RPMI7951 (cell line): ENCODE data around the gene MRPL14. TPM values are rescaled to one million over a fixed set of nuclear protein-coding genes. Genes with fewer than 3 reads are reported as not detected.

Source experiments
- DNase-seq: peaks from one replicate; pipeline ENCODE4 v3.0.0-alpha.2; 2012; ENCODE audit warnings: low read depth
- total RNA-seq: library from RNA; depleted of rRNA; stranded (reverse); fragments of >200 nt; shearing (Covaris generic); gene quantifications from 2 replicates; pipeline ENCODE4 v1.2.3, GENCODE V29; 2014

The MRPL14 gene
- total RNA-seq, 1 experiment from 2014 or later = 109 TPM

DNA sequence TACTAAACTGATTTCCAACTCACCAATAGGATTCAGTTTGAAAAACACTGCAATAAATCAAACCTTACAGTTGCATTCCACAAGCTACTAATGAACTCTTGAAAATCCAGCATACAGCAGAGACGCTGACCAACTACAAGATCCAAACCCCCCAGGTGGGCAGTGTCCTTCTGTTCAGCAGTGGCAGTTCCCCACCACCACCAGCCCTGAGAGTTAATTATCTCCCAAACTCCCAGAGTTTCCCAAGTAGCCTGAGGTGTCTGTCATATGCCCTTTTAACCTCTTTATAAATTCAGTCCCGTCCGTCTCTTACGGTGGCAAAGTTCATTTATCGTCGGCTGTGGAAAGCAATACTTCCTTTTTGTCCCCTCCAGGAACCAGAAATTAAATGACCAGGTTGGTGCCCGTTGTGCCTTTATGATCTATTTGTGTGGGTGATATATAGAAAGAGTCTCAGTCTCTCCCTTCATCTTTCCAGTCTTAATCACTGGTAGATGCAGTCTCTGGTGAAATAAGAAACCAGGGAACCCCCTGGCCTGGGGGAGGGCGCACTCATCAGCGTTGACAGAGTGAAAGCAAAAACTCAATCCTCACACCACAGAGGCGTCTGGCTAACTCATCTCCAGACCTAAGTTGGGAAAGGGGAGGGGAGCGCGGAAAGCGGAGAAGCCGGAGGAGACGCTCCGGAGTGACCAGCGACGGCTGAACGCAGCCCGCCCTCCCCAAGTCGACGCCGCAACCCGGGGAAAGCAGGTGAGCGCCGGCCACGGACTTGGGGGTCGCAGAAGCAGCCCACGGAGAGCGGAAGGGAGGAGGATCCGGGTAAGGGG, 717 bp downstream of the MRPL14 start:
- DNase-seq = peak; percentile 82

DNA sequence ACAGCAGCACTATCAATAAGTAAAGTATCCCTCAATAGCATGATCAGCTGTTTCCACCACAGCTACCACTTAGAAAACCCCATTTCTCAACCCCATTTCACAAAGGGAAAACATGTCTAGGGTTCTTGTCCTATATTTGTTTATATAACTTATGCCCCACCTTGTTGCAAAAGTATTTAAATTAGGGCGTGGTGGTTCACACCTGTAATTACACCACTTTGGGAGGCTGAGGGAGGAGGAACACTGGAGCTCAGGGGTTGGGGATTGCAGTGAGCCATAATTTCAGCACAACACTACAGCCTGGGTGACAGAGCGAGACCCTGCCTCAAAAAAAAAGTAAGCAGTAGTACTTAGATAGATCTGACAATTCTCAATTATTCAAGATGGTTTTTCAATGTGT, 3.7 kb downstream of the MRPL14 start:
- no peak for DNase-seq

DNA sequence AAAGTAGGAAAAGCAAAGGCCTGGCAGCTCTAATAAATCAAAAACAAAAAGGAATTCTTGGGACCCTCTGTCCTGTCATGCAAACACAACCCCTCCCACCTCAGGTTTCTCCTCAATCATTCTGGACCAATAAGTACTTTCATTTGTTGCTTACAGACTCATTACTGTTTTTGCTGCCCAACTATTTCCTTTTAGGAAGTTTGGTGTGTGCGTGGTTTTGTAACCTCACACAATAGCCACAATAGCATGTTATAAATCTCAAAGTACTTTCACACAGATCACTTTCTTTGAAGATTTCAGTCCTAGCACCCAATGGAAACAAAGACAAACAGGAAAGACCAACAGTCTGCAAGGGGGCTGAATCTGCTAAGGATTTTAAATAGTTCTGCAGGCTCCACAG, 4.5 kb downstream of the MRPL14 start:
- peak; percentile 36 for DNase-seq

DNA sequence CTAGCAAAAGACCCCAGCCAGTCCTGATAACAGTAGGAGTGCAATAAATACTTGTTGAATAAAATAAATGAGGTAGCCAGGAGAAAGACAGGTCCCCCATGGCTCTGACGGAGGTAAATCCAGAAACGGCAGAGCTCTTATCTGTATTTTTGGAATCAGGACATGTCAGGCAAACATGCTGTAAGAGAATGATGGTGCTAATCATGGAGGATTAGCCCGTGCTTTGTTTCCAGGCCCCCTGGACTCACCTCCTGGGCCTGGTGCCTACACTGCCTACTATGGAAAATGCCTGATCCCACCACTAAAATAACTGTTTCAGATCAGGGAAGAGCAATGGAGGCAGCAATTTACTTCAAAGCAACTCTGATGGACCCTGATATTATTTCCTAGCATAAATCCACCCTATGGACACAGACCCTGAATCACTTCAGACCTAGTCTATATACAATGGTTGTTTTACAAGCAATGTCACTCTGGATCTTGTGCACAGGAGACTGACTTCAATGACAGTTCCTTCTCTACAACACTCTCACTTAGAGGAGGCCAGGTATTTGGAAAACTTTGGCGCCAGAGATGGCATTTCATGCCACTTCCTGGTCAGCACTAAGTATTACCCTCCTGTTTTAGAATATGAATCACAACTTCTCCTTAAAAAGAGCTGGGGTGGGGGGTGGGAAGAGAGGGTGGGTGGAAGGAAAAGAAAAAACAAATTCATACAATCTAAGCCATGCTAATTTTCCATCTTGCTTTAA, 6.4 kb downstream of the MRPL14 start:
- DNase-seq = no peak

DNA sequence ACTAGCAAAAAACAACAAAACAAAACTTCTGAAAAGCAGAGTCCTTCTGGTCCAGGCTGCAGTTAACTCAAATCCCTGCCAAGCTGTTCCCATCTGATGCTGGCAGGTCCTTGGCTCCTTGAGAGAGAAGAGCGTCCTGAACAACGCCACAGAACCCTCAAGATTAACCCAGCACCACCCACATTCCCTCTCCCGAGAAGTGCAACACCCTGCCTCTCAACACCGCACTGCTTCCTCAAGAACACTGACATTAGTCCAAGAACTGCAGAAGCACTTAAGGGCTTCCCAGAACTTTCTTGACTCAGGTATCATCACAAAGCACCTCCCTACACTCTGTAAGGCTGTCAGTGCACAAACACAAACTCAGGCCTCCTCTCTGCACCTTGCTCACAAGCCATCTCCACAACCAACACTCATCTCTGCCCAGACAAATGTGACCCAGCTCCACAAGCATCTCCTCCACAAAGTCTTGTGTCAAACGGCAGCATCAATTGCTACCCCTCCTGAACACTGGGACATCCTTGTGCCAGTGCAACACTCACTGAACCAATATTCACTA, 7.5 kb downstream of the MRPL14 start:
- DNase-seq = no peak

DNA sequence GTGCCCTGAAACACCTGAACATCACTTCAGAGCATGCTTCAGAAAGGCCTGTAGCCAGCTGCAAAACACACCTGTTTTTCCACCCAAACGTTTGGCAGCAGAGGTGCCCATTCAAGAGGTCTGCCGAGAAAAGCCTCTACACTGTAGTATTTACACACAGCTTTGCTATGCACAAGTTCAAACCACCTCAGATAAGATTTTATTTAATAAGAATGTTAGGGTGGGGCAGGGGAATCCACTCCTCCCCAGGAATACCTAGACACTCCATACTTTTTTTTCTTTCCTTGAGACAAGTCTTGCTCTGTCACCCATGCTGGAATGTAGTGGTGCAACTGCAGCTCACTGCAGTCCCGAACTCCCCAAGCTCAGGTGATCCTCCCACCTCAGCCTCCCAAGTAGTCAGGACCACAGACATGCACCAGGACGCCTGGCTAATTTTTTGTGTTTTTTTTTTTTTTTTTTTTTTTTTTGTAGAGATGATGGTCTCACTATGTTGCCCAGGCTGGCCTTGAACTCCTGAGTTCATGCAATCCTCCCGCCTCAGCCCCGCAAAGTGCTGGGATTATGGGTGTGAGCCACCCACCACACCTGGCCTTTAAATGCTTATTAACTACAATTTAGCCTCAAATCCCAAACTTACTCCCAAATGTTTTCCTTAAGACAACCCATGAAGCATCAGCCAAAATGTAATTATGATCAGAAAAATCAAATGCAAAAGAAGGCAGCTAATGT, 9.7 kb downstream of the MRPL14 start:
- no peak for DNase-seq

DNA sequence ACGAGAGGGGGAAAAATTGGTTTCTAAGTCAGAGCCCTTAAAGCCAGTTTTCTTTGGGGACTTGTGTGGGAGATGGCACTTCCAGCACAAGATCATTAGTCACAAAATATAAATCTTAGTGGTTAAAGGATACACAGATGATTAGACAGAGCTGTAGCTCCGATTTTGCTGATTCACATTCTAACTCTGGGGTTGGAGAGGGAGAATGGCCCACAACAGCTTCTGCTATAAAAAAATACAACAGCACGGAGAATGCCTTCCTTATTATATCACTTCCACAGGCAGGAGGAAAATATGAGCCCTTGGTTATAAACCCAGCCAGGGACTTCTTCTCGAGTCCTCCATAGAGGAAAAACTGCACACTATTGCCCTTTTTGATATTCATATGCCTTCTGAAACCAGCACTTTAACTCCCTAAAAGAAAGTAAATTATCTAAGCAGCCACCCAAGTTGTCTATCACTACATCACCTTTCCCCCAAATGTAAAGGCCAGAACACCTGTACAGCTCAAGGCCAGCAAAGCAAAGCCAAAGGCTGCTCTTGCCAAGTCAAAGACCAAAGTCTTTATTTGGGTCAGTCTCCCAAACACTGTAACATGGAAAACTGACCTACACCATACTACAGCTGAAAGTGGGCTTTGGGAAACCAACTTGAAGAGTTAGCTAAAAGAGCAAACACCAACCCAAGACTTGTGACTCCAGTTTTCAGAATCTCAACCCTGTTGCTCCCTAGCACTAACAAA, 10.4 kb downstream of the MRPL14 start:
- peak; percentile 88 for DNase-seq

DNA sequence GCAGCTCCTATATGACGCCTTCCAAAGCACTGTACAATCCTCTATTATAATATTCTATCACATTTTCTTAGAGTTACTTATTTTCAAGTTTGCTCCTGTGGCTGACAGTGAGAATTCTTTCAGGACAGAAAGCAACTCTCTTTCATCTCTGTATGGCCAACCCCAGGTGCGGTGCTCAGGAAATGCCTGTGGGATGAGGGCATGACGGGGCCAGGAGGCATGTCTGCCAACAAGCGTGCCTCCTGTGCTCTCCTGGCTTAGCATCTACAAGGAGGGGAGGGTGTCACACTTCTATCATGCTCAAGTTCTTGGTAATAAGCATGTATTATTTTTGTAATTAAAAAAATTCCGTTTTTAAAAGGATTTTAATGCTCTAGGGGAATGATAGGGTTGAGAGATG, 11.4 kb downstream of the MRPL14 start:
- peak; percentile 79 for DNase-seq

DNA sequence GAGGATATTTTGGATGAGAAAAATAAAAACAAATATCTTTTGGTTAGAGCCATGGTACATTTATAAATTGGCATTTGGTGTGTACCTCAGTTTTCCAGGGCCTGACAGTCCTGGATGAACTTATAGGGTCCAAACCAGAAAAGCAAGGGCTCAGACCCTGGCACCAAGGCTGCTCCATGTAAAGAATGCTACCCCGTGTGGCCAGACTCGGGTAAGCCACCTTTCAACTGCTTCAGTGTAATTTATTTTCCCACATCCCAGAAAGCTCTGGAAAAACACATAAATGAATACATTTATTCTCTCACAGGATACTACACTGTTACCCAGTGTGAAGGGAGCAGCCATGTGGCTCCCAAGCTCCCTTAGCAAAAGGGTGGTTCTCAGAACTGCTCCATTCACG, 13.8 kb downstream of the MRPL14 start:
- DNase-seq = no peak

DNA sequence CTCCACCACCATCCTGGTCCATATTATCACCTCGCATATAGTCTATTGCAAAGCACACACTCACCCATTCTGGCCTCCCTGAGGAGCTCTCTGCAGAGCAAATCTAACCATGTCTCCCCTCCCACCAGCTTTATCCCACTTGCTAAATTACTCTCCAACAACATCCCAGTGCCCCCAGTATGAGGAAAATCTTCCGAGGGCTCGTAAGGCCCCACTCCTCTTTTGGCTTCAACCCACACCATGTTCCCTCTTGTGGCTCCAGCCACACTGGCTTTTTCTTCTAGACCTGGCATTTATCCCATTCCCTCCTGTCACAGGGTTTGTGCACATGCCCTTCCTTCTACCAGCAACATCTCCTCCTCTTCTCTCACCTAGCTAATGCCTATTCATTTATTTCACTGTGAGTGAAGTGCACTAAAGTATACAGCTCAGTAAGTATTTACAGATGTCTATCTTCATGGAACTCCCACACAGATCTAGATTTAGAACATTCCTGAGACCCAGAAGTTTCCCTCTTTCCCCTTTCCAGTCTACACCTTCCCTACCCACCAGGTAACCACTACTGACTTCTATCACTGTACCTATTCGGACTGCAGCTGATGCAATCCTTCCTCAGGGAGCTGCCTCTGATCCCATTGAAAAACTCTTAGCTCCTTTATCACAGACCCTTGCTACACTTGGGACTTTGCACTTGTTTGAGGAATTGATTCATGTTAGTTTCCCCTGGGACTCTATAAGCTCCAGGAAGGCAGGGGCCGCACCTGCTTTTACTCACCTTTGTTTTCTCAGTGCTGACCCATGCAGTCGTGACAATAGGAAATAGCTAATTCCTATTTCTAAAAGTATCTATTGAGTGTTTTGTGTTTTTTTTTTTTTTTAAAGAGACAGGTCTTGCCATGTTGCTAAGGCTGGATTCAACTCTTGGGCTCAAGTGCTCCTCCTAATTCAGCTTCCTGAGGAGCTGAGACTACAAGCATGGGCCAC, 15.5 kb downstream of the MRPL14 start:
- DNase-seq = no peak

DNA sequence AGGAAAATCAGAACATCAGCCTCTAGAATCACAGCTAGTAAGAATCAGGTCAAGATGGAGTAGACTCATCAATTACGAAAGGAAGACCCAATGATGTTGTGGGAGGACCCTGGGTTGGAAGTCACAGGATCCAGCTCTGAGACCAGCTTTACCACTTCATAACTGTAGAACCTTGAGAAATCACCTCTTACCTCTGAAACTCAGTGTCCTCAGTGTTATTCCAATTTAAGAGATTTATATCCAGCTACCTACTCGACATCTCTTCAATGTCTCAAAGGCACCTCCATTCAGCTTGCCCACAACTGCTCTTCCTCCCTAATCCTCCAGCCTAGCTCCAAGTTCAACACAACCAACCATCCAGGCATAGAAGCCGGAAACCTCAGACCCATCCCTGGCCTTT, 16.3 kb downstream of the MRPL14 start:
- DNase-seq = no peak

DNA sequence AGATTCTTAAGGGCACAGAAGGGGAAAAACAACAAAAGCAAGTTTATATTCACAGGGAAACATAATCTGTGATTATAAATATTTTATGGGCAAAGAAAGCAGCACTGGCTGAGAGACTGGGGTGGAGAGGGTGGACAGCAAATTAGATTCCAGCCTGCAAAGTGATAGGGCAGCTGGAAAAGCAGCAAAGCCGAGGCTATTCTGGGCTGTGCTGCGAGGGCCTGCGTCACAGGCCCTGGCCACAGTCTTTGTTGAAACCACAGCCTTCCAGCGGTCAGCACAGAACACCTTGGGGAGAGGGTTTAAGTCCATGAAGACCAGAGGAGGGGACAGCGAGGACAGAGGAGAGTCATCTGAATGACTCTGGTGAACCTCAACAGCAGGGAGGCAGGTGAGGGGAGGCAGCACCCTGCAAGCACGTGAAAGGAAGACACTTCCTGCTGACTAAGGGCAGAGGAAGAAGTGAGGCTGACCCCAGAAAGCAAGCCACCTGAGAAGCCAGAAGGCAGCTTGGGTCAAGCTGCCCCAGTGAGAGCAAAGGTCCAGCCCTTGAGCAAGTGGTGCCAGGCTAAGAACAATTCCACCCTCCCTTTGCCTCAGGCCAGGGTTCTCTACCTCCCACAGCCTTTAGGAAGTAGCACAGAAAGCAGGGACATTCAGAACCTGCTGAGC, 17.1 kb downstream of the MRPL14 start:
- no peak for DNase-seq

DNA sequence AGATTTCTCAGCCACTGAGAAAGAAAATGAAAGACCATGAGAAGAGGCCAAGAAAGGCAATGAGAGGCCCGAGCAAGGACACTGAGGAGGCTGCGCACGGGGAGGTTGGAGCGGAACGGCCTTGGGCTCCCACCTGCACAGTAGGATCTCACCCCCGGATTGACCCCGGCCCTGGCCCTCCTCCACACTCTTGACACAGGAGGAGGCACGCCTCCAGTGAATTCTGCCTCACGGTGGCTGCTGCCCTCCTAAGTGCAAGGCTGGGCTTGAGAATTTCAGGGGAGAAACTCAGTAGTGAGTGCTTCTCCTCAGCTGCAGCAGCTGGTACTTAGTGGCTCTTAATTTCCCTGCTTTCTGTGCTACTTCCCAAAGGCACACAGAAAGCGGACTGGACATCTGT, 18.0 kb downstream of the MRPL14 start:
- no peak for DNase-seq

DNA sequence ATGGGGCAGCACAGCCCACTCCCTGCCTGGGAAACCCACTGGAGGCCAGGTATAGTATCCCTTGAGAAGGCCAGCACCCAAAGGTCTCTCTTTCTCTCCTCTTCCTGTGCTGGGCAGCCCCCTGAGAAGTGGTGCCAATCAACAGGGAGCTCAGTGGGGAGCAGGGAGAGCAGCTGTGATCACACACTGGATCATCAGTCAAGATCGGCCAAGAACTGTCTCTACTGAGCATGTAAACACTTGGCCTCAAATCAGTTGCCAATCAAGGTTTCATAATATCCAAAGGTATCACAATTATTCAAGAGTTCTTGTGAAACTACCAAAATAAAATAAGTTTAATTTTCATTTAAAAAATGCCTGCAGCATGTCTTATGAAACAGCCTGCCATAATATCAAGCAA, 18.8 kb downstream of the MRPL14 start:
- DNase-seq = no peak

DNA sequence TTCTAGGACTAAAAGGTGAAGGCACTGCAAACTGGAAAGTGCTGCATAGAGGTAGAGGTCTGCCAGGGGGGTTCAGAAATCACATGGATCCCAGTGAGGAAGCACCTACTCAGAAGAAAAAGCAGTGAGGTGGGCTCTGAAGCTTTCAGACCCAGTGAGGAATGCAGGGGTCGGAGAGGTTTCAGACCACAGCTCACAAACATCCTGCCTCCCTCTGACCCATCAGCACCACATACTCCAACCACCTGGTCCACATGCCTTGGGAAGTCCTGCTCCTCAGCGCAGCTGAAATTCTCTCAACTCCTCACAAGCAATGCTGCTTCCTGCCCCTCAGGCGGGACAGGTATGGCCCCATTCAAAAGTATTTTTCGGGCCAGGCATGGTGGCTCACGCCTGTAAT, 20.2 kb downstream of the MRPL14 start:
- DNase-seq = no peak

DNA sequence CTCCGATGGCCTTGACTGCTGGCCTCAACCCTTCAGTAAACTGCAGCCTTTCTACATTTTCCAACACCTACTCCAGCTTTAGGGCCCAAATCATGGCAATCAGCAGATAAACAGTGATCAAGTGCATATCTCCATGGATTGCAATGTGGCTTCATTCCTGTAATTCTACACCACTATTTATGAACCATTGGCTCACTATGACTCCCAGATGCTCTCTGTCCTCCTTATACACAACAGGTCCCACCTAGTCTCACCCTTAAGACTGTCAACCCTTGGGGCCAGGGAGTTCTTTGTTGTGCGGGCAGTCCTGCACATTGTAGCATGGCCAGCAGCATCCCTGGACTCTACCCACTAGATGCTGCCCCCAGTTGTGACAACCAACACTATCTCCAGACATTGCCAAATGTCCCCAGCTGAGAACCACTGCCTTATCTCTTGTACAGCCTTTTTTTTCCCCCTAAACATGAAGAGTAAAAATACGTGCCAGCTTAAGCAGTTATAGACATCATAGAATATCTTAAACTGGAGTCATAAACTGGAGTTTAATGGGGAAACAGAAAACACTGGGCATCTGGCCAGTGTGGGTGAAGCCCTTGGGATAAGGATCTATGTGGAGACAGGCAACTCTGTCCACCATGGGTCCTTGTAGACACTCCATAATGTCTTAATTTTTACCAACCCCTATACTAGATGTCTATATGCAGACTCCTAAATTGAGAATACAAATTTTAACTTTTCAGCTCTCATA, 21.1 kb downstream of the MRPL14 start:
- no peak for DNase-seq

DNA sequence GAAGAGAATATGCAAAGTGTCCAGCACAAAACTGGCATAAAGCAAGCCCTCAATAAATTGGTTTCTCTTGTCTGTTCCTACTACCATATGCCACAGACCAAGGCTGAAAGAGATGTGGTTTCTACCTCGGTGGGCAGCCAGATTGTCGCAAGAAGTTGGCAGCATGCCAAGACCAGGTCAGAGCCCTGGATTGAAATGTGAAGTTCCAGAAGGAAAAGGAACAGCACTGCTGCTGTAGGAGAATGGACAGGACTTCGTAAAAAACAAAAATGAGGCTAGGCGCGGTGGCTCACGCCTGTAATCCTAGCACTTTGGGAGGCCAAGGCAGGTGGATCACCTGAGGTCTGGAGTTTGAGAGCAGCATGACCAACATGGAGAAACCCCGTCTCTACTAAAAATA, 22.1 kb downstream of the MRPL14 start:
- no peak for DNase-seq

DNA sequence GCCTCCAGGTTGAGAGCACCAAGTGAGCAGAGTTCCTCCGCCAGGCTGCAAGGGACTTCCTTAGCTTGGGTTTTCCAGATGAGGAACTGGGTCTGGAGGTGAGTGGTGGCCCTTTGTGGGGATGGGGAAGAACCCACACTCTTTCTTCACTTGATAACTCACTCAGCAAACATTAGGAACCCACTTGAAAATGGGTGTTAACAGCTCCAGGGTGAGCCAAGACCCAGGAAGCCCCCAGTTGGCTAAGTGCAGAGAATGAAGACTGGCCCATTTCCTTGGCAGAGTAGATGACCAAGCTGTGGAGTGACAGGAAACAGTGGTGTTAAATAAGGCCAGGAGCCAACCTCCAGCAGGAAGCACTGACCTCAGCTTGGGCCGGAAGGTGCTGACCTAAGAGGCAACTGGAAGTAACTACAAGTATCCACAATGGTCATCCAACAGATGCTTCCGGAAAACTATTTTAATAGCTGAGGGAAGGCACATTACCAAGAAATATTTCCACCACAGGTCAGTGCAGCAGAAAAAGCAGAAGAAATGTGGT, 22.7 kb downstream of the MRPL14 start:
- DNase-seq = peak; percentile 76

DNA sequence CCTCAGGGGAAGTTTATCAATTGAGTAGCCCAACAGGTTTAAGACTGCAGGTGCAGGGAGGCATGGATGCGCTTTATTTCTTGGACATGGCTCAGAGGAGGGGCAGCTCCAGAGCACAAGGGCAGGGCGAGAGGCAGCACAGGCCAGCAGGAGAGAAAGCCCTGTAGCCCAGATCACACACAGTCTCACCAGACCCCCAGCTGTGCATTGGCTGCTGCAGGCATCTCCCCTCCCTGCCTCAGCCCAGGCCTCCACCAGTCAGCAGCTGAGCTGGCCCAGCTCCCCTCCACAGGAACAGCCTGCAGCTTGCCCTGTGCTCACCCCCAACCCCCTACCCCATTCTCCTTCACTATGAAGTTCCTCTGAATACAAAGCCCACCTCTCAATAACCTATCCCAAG, 24.7 kb downstream of the MRPL14 start:
- DNase-seq = no peak
